Measurements from ENCODE around the gene SYT2. TPM values are rescaled to one million over a fixed set of nuclear protein-coding genes. Genes with fewer than 3 reads are reported as not detected.
"Not testable (repeated sequence)": the region's sequence is repeated elsewhere in the genome, so short reads cannot be mapped to it uniquely, and the experiment has no call there.

Gene SYT2
- total RNA-seq, 1 experiment from 2014 or later, result not detected

DNA sequence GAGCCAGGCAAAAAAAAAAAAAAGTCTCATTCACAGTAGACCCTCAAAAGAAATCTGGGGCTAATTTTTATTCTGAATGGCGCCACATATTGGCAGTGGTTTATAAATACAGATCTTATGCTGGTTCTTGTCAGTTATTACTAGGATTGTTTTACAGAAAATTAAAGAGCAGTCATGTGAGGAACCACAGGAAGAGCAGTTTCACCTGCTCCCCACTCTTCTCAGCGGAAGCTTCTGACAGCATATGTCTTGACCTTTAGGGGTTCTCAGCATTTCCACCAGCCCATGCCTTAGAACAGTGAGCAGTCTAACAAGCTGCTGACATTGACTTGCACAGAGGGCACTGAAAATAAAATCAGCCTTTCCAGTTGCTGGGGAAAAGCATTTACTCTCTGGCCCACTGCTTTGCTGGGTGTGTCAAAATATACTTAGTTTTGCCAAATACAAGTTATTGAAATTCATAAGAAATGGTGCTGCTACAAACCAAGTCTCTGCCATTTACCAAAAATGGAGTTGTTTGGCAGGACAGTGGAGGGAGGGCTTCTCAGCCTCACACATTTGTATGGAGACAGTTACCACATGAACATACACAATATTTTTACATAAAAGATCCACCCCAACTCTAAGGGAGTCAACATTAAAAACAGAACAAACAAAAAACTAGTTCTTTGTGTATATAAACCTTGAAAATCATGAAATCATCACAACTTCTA, 144.2 kb downstream of the SYT2 start:
- no peak for DNase-seq (ENCODE audit: low spot score)
- in situ Hi-C loops (cut with HindIII; ENCODE audit: low sequenced_read_pairs), result no loop called here

DNA sequence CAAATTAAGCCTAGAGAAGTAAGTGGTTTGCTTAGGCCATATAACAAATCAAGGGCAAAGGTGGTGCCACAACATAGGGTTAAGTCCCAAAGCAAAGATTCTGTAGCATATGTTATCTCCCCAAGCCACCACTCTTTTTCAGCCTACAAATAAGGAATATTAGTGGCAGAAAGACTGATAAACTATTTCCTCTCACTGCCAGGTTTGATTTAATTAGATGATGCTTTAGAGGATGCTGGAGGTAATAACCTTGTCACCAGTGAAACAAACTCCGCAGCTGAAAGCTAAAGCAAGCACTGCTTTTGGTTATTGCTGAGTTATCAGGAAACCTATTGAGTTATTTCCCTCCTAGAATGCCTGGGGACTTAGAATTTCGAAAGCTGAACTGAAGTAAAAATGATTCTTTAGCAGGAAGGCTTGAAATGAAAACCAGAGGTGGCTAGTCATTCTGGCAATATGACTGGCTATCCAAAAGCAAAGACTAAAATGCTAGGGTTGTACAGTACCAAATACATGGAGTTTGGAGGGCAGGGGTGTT, 145.2 kb downstream of the SYT2 start:
- DNase-seq (ENCODE audit: low spot score), result no peak
- in situ Hi-C loops (cut with HindIII; ENCODE audit: low sequenced_read_pairs), result no loop called here

DNA sequence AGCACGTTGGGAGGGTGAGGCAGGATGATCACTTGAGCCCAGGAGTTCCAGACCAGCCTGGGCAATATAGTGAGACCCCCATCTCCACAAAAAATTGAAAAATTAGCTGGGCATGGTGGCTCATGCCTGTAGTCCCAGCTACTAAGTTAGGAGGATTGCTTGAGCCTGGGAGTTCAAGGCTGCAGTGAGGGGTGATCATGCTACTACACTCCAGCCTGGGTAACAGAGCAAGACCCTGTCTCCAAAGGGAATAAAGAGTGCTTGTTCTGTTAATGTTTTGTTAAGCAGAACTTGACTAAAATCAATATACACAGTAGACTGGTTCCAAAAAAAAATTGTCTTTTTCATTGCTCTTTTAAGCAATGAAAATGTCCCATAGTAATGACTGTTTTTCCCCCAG, 146.4 kb downstream of the SYT2 start:
- DNase-seq (ENCODE audit: low spot score), result no peak
- in situ Hi-C loops (cut with HindIII; ENCODE audit: low sequenced_read_pairs), result no loop called here

DNA sequence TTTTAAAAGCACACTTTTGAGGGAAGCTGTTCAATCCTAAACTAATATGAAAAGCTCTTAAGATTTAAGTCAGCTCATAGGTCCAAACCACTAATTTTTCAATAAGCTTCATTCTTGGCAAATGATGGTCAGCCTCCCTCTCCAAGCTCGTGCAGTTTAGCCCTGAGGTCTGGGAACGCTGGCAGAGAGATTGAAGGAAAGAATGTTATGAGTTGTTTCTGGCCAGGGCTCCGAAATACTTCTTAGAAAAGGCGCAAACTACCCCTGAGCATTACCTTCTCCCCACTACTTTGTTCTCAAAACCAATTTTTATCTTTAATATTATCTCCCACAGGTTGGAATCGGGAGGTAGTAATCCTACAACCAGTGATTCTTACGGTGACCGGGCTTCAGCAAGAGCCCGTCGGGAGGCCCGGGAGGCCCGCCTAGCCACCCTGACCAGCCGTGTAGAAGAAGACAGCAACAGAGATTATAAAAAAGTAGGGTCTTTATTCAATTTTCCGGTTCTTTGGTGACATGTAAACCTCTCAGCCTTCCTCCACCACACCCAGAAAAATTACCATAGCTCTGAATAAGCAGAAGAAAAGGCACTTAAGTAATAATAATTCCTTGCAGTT, 147.7 kb downstream of the SYT2 start:
- no peak for DNase-seq (ENCODE audit: low spot score)
- in situ Hi-C loops (cut with HindIII; ENCODE audit: low sequenced_read_pairs), result no loop called here

DNA sequence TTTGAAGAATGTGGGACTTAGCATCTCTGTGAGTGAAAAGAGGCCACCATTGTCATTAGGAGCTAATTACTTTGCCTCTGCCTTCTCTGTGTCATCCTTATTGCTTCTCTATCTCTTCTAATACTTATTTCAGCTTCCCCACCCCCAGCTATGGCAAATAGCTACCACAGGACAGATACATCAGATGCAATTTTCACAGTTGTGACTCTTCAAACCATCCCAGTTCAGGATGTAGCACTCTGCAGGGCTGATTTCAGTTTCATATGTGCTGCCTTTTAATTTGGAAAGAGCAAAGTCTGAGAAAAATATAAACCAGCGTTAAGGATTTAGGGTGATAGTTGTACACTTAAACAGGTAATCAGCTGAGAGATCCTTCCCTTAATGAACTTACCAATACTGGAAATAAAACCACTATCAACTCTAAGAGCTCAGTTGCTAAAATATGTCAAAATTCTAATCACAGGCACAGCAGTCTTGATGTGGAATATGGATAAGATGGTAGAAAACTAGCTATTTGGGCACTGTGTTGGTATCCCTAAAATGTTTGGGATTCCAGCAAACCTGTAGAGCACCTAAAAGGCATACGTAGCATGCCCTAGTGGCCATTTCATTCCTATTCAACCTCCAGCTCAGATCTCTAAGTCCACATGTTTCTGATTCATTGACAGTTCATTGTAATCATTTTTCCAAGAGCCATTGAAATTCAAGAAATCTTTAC, 148.4 kb downstream of the SYT2 start:
- in situ Hi-C loops (cut with HindIII; ENCODE audit: low sequenced_read_pairs), result no loop called here
- DNase-seq (ENCODE audit: low spot score), result no peak

DNA sequence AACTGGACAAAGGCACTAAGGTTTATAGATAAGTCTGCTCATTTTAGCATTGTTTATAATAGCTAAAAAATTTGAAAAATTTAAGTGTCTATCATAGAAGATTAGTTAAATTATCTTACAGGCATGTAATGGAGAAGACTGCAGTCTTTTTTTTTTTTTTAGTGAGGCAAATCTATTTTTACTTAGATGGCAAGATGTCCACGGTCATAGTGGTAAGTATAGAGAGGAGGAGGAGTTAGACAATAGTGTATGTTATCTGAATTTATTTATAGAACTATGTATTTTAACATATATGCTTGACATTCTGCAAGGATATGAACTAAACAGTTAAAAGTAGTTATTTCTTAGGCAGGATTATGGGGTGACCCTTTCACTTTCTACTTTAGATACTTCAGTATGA, 149.0 kb downstream of the SYT2 start:
- in situ Hi-C loops (cut with HindIII; ENCODE audit: low sequenced_read_pairs), result no loop called here
- DNase-seq (ENCODE audit: low spot score), result no peak

DNA sequence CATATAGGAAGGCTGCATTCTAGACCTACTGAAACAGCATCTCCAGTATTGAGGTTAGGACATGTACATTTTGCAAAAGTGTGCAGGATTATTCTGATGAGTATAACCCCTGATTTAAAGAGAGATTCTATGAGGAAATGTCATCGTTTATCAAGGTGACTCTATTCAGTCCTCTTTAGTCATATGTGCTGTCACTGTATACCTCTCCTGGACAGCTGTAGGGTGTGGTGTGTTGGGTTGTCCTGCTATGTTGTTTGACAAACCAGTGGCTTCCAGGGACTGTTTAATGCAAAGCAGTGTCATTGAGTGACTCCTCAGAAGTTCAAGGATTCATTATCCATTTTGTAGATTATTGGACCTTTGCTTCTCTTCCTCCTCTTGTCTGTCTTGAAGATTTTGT, 152.6 kb downstream of the SYT2 start:
- in situ Hi-C loops (cut with HindIII; ENCODE audit: low sequenced_read_pairs); DNase-seq (ENCODE audit: low spot score): not testable (repeated sequence)

DNA sequence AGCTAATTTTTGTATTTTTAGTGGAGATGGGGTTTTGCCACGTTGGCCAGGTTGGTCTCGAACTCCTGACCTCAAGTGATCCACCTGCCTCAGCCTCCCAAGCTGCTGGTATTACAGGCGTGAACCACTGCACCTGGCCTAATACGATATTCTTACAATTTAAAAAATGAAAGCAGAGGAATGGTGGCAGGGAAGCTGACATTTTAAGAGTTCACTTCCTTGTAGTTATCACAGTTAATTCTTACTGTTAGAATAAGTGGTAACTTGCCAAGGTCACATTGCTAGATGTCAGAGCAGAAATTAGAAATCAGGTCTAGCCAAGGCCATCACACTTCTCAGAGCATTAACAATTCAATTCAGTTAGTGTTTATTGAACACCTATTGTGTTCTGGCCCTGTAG, 154.2 kb downstream of the SYT2 start:
- in situ Hi-C loops (cut with HindIII; ENCODE audit: low sequenced_read_pairs), result not testable (repeated sequence)

DNA sequence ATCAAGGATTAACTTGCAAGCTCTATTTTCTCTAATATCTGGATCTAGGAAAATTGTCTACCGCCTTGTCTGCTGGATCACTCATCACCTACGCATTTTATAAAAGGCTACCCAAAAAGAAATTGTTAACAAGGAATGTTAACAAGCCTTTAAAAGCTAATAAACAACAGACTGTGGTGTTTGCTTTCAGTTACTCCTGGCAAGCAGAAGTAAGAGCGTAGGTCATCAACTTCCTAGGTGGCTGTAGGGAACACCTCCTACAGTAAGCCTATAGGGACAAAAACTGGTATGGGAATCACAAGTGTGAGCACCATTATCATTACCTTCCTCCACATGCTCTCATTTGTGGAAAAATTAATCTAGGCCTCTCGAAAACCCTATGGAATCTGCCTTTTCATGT, 155.6 kb downstream of the SYT2 start:
- DNase-seq (ENCODE audit: low spot score); in situ Hi-C loops (cut with HindIII; ENCODE audit: low sequenced_read_pairs): not testable (repeated sequence)

More for the DNA sequence above, 154.2 kb downstream of the SYT2 start:
- DNase-seq (ENCODE audit: low spot score), result not testable (repeated sequence)

DNA sequence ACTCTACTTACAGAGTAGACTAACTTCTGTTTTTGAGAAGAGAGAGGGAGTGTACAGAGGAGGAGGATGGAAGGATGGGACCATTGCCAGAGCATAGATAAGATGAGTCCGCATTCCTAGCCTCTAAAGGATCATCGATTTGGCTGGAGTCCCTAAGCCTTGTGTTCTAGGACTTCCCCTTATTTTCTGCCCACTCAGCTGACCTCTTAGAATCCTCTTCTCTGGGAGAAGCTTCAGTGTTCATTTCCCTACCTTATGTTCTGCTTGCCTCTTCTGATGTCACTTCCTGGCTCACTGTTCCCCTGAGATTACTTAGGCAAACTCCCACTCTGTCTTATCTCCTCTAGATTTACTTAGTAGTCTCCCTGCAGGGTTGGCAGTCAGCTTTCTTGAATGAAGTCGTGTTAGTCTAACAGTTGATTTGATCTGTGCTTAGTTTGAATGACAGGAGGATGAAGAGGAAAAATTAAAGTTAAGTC, 156.7 kb downstream of the SYT2 start:
- in situ Hi-C loops (cut with HindIII; ENCODE audit: low sequenced_read_pairs), result no loop called here
- DNase-seq (ENCODE audit: low spot score), result no peak

DNA sequence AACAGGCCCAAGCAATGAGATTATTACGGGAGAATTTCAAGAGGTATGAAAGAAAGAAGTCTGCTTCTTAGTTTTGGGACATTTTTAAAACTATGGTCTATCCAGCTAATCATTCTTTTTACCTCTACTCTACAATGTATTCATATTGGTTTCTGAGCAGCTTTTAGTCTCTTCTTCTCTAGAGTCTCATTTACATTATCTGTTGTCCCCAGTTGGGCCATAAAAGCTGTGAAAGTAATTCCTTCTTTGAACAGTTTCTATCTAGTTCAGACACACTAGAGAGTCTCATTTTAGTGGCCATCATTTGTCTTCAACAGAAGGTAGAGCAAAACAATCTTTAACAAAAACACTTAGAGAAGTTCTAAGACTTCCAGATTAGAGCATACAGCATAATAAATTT, 157.2 kb downstream of the SYT2 start:
- DNase-seq (ENCODE audit: low spot score); in situ Hi-C loops (cut with HindIII; ENCODE audit: low sequenced_read_pairs): not testable (repeated sequence)

DNA sequence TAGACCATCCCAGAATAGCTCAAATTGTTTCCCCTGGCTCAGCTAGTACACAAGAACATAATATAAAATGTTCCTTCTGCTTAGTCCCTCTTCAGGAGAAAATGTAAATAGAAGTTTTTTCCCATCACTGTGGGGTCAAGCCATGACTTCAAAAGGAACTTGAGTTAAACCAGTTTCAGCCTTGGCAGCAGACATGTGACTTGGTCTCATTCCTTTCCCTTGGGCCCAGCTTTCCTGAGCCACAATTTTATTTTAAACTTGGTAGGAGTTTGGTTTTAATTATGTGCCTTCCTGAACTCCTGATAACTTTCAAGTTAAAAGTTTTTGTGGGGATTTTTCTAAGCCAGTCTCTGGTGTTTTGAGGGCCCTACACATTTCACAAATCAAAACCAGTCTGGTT, 157.6 kb downstream of the SYT2 start:
- DNase-seq (ENCODE audit: low spot score); in situ Hi-C loops (cut with HindIII; ENCODE audit: low sequenced_read_pairs): not testable (repeated sequence)

DNA sequence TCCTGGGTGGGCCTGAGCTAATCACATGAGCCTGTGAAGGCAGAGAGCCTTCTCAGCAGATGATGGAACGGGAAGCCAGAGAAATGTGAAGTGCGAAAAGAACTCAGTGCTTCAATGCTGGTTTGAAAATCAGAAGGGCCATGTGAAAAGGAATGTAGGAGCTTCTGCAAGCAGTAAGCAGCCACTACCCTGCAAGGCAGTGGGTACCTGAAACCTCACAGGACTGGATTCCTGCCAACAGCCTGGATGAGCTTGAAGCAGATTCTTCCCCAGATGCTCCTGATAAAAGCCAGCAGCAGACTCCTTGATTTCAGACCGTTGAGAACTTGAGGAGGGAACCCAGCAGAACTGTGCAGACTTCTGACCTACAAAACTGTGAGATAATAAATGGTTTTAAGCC, 158.6 kb downstream of the SYT2 start:
- DNase-seq (ENCODE audit: low spot score), result peak; percentile 80
- in situ Hi-C loops (cut with HindIII; ENCODE audit: low sequenced_read_pairs), result no loop called here

DNA sequence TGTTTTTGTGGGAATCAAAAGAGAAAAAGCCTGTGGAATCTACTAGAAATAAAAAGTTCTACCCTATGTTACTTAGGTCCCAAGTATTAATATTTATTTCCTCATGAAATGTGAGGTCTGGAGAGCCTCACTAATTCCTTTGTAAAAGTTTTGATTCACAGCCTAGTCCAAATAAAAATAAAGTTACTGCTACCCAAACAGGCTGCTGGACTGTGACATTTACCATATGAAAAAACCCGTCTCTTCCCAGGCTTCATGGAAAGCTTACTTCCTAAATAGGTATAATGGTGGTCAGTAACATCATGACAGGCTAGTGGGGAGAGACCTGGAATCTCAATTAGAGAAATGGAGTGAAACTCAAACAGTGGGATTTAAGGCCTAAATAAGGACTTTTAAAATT, 160.2 kb downstream of the SYT2 start:
- in situ Hi-C loops (cut with HindIII; ENCODE audit: low sequenced_read_pairs), result not testable (repeated sequence)

DNA sequence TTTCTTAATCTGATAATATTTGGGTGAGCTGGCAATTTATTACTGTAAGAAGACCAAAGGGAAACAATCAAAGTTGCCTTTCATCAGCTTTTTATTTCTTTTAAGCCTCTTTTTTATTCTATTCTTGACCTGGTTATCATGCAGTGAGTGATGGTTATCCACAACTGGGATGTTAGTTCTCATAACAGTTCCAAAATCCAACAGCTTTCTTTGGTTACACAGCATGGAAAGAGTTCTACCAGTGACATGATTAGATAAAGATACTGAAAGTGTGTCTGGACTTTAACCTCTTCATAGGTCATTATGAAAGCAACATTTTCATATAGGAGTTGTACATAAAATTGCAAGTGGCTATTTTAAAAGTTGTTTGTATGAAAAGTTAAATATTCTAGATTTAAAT, 163.0 kb downstream of the SYT2 start:
- in situ Hi-C loops (cut with HindIII; ENCODE audit: low sequenced_read_pairs), result no loop called here
- no peak for DNase-seq (ENCODE audit: low spot score)

More for the DNA sequence above, 160.2 kb downstream of the SYT2 start:
- not testable (repeated sequence) for DNase-seq (ENCODE audit: low spot score)

DNA sequence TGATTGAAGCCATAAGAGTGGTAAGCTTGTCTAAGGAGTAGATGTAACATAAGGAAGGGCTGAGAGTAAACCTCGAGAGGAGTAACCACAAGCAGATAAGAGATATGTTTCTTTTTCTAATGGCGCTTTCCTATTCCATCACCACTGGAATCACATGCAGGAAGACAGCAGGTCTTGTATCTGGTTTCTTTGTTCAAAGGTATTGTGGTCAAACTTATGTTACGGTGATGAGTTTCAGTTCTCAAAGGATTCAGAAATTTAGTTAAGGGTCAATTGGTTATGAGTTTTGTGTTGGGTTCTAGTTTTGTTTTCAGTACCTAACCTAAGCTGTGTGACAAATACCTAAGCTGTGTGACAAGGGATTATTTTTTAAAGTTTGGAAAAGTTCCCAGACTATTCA, 163.5 kb downstream of the SYT2 start:
- in situ Hi-C loops (cut with HindIII; ENCODE audit: low sequenced_read_pairs); DNase-seq (ENCODE audit: low spot score): not testable (repeated sequence)

DNA sequence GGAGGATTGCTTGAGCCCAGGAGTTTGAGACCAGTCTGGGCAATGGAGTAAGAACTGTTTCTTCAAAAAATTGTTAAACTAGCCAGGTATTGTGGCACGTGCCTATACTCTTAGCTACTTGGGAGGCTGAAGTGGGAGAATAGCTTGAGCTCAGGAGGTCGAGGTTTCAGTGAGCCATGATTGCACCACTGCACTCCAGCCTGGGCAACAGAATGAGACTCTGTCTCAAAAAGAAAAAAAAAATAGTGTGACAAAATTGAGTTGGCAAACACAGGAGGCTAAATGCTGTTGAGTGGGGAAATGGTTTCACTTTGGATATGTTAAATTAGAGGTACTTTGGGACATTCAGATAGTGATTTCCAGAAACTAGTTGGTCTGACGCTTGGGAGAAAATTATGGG, 163.9 kb downstream of the SYT2 start:
- DNase-seq (ENCODE audit: low spot score); in situ Hi-C loops (cut with HindIII; ENCODE audit: low sequenced_read_pairs): not testable (repeated sequence)

DNA sequence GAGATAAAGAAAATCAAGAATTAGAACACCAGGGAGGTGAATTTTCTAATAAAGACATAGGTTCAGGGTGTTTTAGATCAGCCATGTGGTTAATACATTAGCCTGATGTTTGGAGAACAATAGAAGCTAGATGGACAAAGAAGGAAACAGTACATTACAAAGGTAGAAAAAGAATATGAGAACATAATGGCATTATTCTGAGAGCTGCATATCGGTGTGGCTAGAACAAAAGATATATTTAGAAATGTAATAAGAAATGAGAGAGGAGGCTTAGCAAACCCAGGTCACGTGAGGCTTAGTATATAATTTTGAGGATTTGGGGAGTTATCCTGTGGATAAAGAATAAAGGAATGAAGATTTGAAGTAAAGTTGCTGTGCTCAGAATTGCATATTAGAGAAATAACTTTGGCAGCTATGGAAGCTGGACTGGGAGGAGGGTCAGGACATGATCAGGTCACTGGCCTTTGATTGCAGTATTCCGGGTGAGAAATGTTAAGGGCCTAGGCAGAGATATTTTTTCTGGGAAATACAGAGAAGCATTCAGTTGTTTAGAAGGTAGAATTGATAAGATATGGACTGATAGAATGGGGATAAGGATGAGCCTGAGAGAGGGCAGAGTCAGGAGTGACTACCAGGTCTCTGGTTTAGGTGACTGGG, 164.5 kb downstream of the SYT2 start:
- in situ Hi-C loops (cut with HindIII; ENCODE audit: low sequenced_read_pairs), result not testable (repeated sequence)

DNA sequence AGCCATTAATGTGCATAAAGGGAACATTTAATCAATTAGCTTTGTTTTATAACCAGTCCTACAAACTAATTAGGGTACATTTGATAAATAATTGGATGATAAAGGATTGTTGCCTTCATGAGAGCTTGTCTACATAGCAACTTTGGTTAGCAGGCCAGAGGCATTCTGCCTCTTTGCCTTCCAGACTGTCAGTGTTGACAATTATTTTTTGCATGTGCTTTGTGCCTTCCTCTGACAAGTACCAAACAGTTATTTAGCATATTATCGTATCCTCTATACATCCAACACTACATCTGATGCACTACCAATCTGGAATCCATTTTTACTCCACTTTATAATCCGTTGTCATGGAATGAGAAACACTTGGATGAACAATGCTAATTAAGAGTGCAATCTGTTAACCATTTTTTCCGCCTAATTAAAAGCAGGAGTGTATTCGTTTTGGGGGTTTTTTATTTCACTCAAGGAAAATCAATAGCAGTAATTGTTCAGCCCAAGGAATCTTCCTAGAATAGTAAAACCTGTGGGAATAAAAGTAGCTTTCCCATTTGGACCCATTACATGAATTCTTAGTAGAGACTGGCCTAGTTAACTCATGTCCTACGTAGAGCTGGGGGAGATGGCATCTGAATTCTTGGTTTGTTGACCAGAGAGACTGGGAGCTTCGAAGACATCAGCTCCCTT, 165.3 kb downstream of the SYT2 start:
- DNase-seq (ENCODE audit: low spot score); in situ Hi-C loops (cut with HindIII; ENCODE audit: low sequenced_read_pairs): not testable (repeated sequence)

More for the DNA sequence above, 164.5 kb downstream of the SYT2 start:
- DNase-seq (ENCODE audit: low spot score), result not testable (repeated sequence)

All from G401 (cell line).